ENCODE data around the gene ZMIZ1. TPM values are rescaled to one million over a fixed set of nuclear protein-coding genes. Genes with fewer than 3 reads are reported as not detected.

Gene ZMIZ1
- total RNA-seq, 1 experiment from 2014 or later, result 28.4 TPM

- H3K4me2 ChIP-seq (ENCODE audit: low read length), result peak overlapping the region; percentile 17
- BruUV-seq (replicated peaks), result no TSS peak
- no peak overlapping the region for H2AFZ ChIP-seq (ENCODE audit: low read depth, low read length, poor library complexity, severe bottlenecking)
- peaks cover 0 to 38% of the 10 kb centered on the region in 2 experiments; a peak in 2 of 4 replicates for H3K4me1 ChIP-seq (ENCODE audit: control insufficient read depth in 1 of 2, insufficient read depth in 2 of 2, low read length in 2 of 2)
- RAD21 ChIA-PET (ENCODE audit: low non-redundant PET in 1 of 2, low total read pairs in 2 of 2, uncharacterized antibody in 2 of 2, unreplicated experiment in 2 of 2), result no interaction called here
- no peak overlapping the region for H3K9ac ChIP-seq (ENCODE audit: low read length)
- no peak overlapping the region for H3K4me3 ChIP-seq (replicated peaks in 1 of 2; ENCODE audit: low read depth in 1 of 2, low read length in 2 of 2)
- no peak for DNase-seq (ENCODE audit: low read depth, low spot score)
- H3K79me2 ChIP-seq (ENCODE audit: insufficient read depth, low read length), result no peaks in the 10 kb centered on the region
- no peaks in the 10 kb centered on the region for H3K36me3 ChIP-seq (ENCODE audit: control insufficient read depth in 1 of 2, insufficient read depth in 2 of 2, low read length in 2 of 2)
- H3K27me3 ChIP-seq (ENCODE audit: insufficient read depth, low read length), result no peaks in the 10 kb centered on the region
- no peak overlapping the region for H3K27ac ChIP-seq (ENCODE audit: low read depth, low read length)
- peak; percentile 30; the same call in 1 of the 2 replicates for ATAC-seq
- POLR2A ChIA-PET, result no interaction called here
- intact Hi-C loops (cut with micrococcal nuclease), result no loop called here
- H4K20me1 ChIP-seq (ENCODE audit: insufficient read depth), result no peaks in the 10 kb centered on the region
- no peaks in the 10 kb centered on the region for H3K9me3 ChIP-seq (ENCODE audit: control insufficient read depth in 1 of 2, insufficient read depth in 1 of 2, low read depth in 1 of 2, low read length in 2 of 2)
- no peaks in the 10 kb centered on the region for H3K9me2 ChIP-seq (ENCODE audit: insufficient read depth)
- TF ChIP-seq FOSL1 (IDR thresholded peaks at IDR 0.05; ENCODE audit: low read depth), result peak; percentile 22; the same call in 1 of the 2 replicates
- TF ChIP-seq EGR1 (IDR thresholded peaks at IDR 0.05; ENCODE audit: low read depth), result no peak
- no peak for TF ChIP-seq ATF3 (IDR thresholded peaks at IDR 0.05)
- no peak for TF ChIP-seq POLR2A (IDR thresholded peaks at IDR 0.05; ENCODE audit: borderline replicate concordance, extremely low read depth, insufficient read depth, insufficient read length)
- CTCF ChIA-PET, result no interaction called here
Observed at GRCh38 chr10:79328737-79329504, 260.2 kb downstream of the ZMIZ1 start.

GRCh38 chr10:79329529-79329928, 260.8 kb downstream of the ZMIZ1 start:
- H3K4me1 ChIP-seq (ENCODE audit: control insufficient read depth in 1 of 2, insufficient read depth in 2 of 2, low read length in 2 of 2), result peaks cover 0 to 40% of the 10 kb centered on the region in 2 experiments; a peak in 2 of 4 replicates
- POLR2A ChIA-PET, result no interaction called here
- no peaks in the 10 kb centered on the region for H4K20me1 ChIP-seq (ENCODE audit: insufficient read depth)
- TF ChIP-seq ZFX (IDR thresholded peaks at IDR 0.05) (no peak), TCF7L2 (IDR thresholded peaks at IDR 0.05; ENCODE audit: borderline replicate concordance, extremely low read depth, insufficient read depth, insufficient read length) (no peak), ZNF274 (IDR thresholded peaks at IDR 0.05; ENCODE audit: low read depth, low read length) (no peak), POLR2A (IDR thresholded peaks at IDR 0.05; ENCODE audit: borderline replicate concordance, extremely low read depth, insufficient read depth, insufficient read length) (no peak), CBX3 (IDR thresholded peaks at IDR 0.05; ENCODE audit: low read depth) (no peak), JUND (IDR thresholded peaks at IDR 0.05) (no peak), CEBPB (IDR thresholded peaks at IDR 0.05; ENCODE audit: low read depth) (no peak), MAX (IDR thresholded peaks at IDR 0.05) (no peak), EZH2phosphoT487 (IDR thresholded peaks at IDR 0.05; ENCODE audit: borderline replicate concordance) (no peak), ZBTB33 (IDR thresholded peaks at IDR 0.05; ENCODE audit: extremely low read depth, insufficient replicate concordance, low read length) (no peak), EZH2 (IDR thresholded peaks at IDR 0.05) (no peak), EGR1 (IDR thresholded peaks at IDR 0.05; ENCODE audit: low read depth) (no peak), SIN3A (IDR thresholded peaks at IDR 0.05; ENCODE audit: low read depth) (no peak)

More at GRCh38 chr10:79329529-79329928, 260.8 kb downstream of the ZMIZ1 start:
- no peaks in the 10 kb centered on the region for H3K27me3 ChIP-seq (ENCODE audit: insufficient read depth, low read length)
- intact Hi-C loops (cut with micrococcal nuclease), result no loop called here
- DNase-seq (ENCODE audit: low read depth, low spot score) (no peak), ATAC-seq (peak; percentile 52; the same call in 1 of the 2 replicates)
- H3K79me2 ChIP-seq (ENCODE audit: insufficient read depth, low read length), result no peaks in the 10 kb centered on the region
- H3K4me3 ChIP-seq (replicated peaks in 1 of 2; ENCODE audit: low read depth in 1 of 2, low read length in 2 of 2), result no peak overlapping the region
- BruUV-seq (replicated peaks), result no TSS peak
- H3K36me3 ChIP-seq (ENCODE audit: control insufficient read depth in 1 of 2, insufficient read depth in 2 of 2, low read length in 2 of 2), result no peaks in the 10 kb centered on the region
- ChIA-PET CTCF (no interaction called here), RAD21 (ENCODE audit: low non-redundant PET in 1 of 2, low total read pairs in 2 of 2, uncharacterized antibody in 2 of 2, unreplicated experiment in 2 of 2) (no interaction called here)
- peak overlapping the region; percentile 10; the same call in 1 of the 2 replicates for H3K4me2 ChIP-seq (ENCODE audit: low read length)
- H3K27ac ChIP-seq (ENCODE audit: low read depth, low read length), result no peak overlapping the region
- H3K9ac ChIP-seq (ENCODE audit: low read length), result no peak overlapping the region
- no peaks in the 10 kb centered on the region for H3K9me3 ChIP-seq (ENCODE audit: control insufficient read depth in 1 of 2, insufficient read depth in 1 of 2, low read depth in 1 of 2, low read length in 2 of 2)
- no peak overlapping the region for H2AFZ ChIP-seq (ENCODE audit: low read depth, low read length, poor library complexity, severe bottlenecking)
- no peaks in the 10 kb centered on the region for H3K9me2 ChIP-seq (ENCODE audit: insufficient read depth)
